ENCODE measurements around the gene THPO.

- TF ChIP-seq CTCF (conservative IDR thresholded peaks at IDR 0.05; ENCODE audit: low read depth, low read length) (no peak), EZH2 (IDR thresholded peaks at IDR 0.05; ENCODE audit: low read length, unreplicated experiment) (no peak), EZH2phosphoT487 (IDR thresholded peaks at IDR 0.05; ENCODE audit: borderline replicate concordance, low read length) (no peak)
Measured at GRCh38 chr3:184360929-184361531, 17.0 kb downstream of the THPO start.

All from PC-3 (cell line).